Left lung (tissue), 10 donors: ENCODE results near the gene MBTPS1. TPM values are rescaled to one million over a fixed set of nuclear protein-coding genes. Genes with fewer than 3 reads are reported as not detected.
A peak's percentile ranks its signal among the peaks of the same experiment; 100 is the strongest.

Source experiments
- ATAC-seq: fragments of 200-7000 bp; cut with Tn5 transposase; one replicate; pipeline ENCODE4 v1.9.1; 2020; ENCODE audit warnings: moderate library complexity
- DNase-seq, 4 donors: peaks; one replicate each; pipeline ENCODE4 v3.0.0-alpha.2; 2013 to 2020
- H3K27ac ChIP-seq, 2 donors: fragments of 200-600 bp; sonication (generic) in 1 of 2; one replicate each; pipeline versions ENCODE4 v1.5.0 to v1.8.0; 2020 to 2021
- H3K27me3 ChIP-seq, 2 donors: fragments of 200-600 bp; sonication (generic) in 1 of 2; one replicate each; pipeline versions ENCODE4 v1.5.0 to v1.8.0; 2020 to 2021
- H3K36me3 ChIP-seq, 2 donors: fragments of 200-600 bp; sonication (generic) in 1 of 2; one replicate each; pipeline versions ENCODE4 v1.5.0 to v1.8.0; 2020 to 2021
- H3K4me1 ChIP-seq, 2 donors: fragments of 200-600 bp; one replicate each; pipeline ENCODE4 v1.8.0; 2021
- H3K4me3 ChIP-seq, 2 donors: fragments of 200-600 bp; sonication (generic) in 1 of 2; one replicate each; pipeline versions ENCODE4 v1.5.0 to v1.8.0; 2020 to 2021; ENCODE audit warnings: mild to moderate bottlenecking in 1 of 2
- H3K9me3 ChIP-seq, 2 donors: fragments of 200-600 bp; sonication (generic) in 1 of 2; one replicate each; pipeline versions ENCODE4 v1.5.0 to v1.8.0; 2020 to 2021
- intact Hi-C, 2 donors: fragments of 100-400 bp; cut with DNase I; formaldehyde crosslinking; loops; one replicate each; pipeline versions ENCODE4 v1.11.2 to v1.14.2; 2022
- polyA plus RNA-seq, 6 donors: library from polyadenylated mRNA; unstranded; fragments of 120-200 nt; gene quantifications; one replicate each; pipeline ENCODE4 v1.2.1, GENCODE V29; 2013; ENCODE audit not compliant: insufficient read length in 6 of 6
- total RNA-seq, 2 donors: library from RNA; stranded (reverse); fragmentation: NEBNext Ultra II Directional; extraction: Animal tissue kit (Norgen Biotek cat#: 25700); gene quantifications; one replicate each; pipeline ENCODE4 v1.2.1, GENCODE V29; 2021
- TF ChIP-seq, protein P1 (sequence below), 2 donors: fragments of 200-600 bp; sonication (generic) in 1 of 2; IDR thresholded peaks; one replicate each; pipeline versions ENCODE4 v1.5.0 to v1.8.0; 2021; ENCODE audit warnings: antibody characterized with exemption in 2 of 2
- donor health status: DM: no; HTN: yes; CAD: no.
- donor health status: DM: no; HTN: no; CAD: no.

Gene MBTPS1
- total and polyA plus RNA-seq, 8 donors, result 86.4 to 121 (median 116) TPM

- no peak overlapping the region for H3K4me3 ChIP-seq
- peak in 1 of 4 donors; percentile 61 for DNase-seq
- TF ChIP-seq, protein P1, sequence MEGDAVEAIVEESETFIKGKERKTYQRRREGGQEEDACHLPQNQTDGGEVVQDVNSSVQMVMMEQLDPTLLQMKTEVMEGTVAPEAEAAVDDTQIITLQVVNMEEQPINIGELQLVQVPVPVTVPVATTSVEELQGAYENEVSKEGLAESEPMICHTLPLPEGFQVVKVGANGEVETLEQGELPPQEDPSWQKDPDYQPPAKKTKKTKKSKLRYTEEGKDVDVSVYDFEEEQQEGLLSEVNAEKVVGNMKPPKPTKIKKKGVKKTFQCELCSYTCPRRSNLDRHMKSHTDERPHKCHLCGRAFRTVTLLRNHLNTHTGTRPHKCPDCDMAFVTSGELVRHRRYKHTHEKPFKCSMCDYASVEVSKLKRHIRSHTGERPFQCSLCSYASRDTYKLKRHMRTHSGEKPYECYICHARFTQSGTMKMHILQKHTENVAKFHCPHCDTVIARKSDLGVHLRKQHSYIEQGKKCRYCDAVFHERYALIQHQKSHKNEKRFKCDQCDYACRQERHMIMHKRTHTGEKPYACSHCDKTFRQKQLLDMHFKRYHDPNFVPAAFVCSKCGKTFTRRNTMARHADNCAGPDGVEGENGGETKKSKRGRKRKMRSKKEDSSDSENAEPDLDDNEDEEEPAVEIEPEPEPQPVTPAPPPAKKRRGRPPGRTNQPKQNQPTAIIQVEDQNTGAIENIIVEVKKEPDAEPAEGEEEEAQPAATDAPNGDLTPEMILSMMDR (IDR thresholded peaks at IDR 0.05), result no peak
- ATAC-seq, result no peak
- H3K27me3 ChIP-seq, result no peaks in the 10 kb centered on the region
- no peak overlapping the region for H3K27ac ChIP-seq
- no peaks in the 10 kb centered on the region for H3K9me3 ChIP-seq
- intact Hi-C loops, result no loop called here
- peaks cover 0 to 85% of the 10 kb centered on the region in 2 donors for H3K36me3 ChIP-seq
- H3K4me1 ChIP-seq, result no peaks in the 10 kb centered on the region
These were observed 64.6 kb downstream of the MBTPS1 start for GRCh38 chr16:84052071-84052622.

DNA sequence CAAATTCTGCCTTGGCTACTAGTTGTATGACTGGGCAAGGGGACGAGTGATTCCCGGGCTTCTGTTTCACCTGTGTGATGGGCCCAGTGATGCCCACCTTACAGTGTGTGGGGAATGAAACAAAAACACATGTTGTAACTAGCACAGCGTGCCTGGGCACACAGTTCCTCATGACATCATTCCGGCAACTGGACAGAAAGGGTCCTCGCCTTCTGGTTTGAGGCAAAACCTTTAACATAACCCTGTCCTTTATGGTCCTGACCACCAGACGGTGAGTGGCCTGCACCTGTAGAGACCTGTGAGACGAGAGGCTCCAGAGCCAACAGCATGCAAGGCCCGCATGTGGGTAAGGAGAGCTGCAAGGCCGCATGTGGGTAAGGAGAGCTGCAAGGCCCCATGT, 66.4 kb downstream of the MBTPS1 start:
- no peaks in the 10 kb centered on the region for H3K4me1 ChIP-seq
- H3K9me3 ChIP-seq, result no peaks in the 10 kb centered on the region
- TF ChIP-seq, protein P1 (IDR thresholded peaks at IDR 0.05), result no peak
- H3K36me3 ChIP-seq, result peaks cover 0 to 66% of the 10 kb centered on the region in 2 donors
- H3K27me3 ChIP-seq, result peaks cover 0 to 5% of the 10 kb centered on the region in 2 donors
- no peak overlapping the region for H3K27ac ChIP-seq
- intact Hi-C loops, result no loop called here
- no peak for ATAC-seq
- no peak overlapping the region for H3K4me3 ChIP-seq
- DNase-seq, result peak in 1 of 4 donors; percentile 19

DNA sequence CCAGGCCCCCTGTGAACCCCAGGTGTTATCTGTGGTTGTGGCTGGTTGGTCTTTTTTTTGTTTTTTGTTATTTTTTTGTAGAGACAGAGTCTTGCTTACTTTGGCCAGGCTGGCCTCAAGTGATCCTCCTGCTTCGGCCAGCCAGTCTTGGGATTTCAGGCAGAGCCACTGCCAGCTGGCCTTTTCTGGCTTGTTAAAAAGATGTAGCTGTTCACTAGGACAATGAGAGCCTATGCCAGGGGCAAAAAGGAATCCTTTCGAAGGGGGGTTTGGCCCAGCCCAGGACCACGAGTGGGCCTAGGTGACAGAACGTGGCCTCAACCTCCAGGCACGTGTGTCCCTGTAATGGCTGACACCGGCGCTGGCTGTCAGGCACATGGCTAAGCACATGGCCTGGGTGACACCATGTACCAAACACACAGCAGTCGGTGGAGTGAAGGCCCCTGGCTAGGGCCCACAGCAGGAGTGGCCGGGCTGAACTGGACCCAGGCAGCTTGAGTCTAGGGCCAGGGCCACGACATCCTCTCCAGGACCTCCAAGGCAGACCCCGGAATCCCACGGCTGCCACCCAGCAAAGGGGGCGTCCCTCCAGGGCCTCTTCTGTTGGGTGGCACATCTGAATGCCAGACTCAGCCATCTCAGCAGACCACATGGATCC, 67.2 kb downstream of the MBTPS1 start:
- H3K4me3 ChIP-seq, result no peak overlapping the region
- H3K9me3 ChIP-seq, result no peaks in the 10 kb centered on the region
- no peak overlapping the region for H3K27ac ChIP-seq
- DNase-seq, result peak in 1 of 4 donors; percentile 66
- H3K27me3 ChIP-seq, result peaks cover 0 to 12% of the 10 kb centered on the region in 2 donors
- intact Hi-C loops, result no loop called here
- peaks cover 0 to 59% of the 10 kb centered on the region in 2 donors for H3K36me3 ChIP-seq
- TF ChIP-seq, protein P1 (IDR thresholded peaks at IDR 0.05), result no peak
- no peak for ATAC-seq
- no peaks in the 10 kb centered on the region for H3K4me1 ChIP-seq

GRCh38 chr16:84048871-84049270, 67.9 kb downstream of the MBTPS1 start:
- TF ChIP-seq, protein P1 (IDR thresholded peaks at IDR 0.05), result no peak
- Histone ChIP-seq H3K27me3 (peaks cover 0 to 19% of the 10 kb centered on the region in 2 donors), H3K36me3 (peaks cover 0 to 52% of the 10 kb centered on the region in 2 donors), H3K4me3 (no peak overlapping the region), H3K9me3 (no peaks in the 10 kb centered on the region), H3K27ac (no peak overlapping the region), H3K4me1 (no peaks in the 10 kb centered on the region)
- DNase-seq (peak in 1 of 4 donors; percentile 63), ATAC-seq (no peak)
- intact Hi-C loops, result no loop called here

DNA sequence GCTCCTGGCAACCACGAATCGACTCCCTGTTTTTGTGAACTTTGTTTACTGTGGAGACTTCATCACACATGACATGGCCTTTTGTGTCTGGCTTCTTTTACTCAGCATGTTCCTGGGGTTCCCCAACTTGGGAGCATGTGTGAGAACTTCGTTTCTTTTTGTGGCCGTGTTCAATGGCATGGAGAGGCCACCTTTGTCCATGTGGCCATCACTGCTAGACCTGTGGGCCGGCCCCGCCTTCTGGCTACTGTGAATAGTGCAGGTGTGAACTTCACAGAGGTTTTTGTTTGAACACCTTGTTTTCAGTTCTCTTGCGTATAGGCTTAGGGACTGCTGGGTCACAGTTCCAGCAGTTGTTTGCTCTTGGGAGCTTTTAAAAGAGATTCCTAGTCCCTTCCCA, 68.5 kb downstream of the MBTPS1 start:
- ATAC-seq (peak; percentile 18), DNase-seq (peak in 1 of 4 donors; percentile 43)
- Histone ChIP-seq H3K36me3 (peaks cover 0 to 46% of the 10 kb centered on the region in 2 donors), H3K4me3 (no peak overlapping the region), H3K9me3 (no peaks in the 10 kb centered on the region), H3K4me1 (no peaks in the 10 kb centered on the region), H3K27ac (no peak overlapping the region), H3K27me3 (peaks cover 0 to 25% of the 10 kb centered on the region in 2 donors)
- TF ChIP-seq, protein P1 (IDR thresholded peaks at IDR 0.05), result no peak
- intact Hi-C loops, result no loop called here
